GM19438 (cell line): ENCODE data around the gene RCAN1.
"Not testable (repeated sequence)": the region's sequence is repeated elsewhere in the genome, so short reads cannot be mapped to it uniquely, and the experiment has no call there.

Experiments
- ATAC-seq: cut with Tn5 transposase; IDR thresholded peaks from one replicate; pipeline ENCODE4 v1.9.1; 2021; ENCODE audit warnings: low read depth; ENCODE audit not compliant: unreplicated experiment

The RCAN1 gene

GRCh38 chr21:34623516-34623915, 8.6 kb upstream of the RCAN1 start:
- no peak for ATAC-seq

- ATAC-seq = no peak
These were observed 6.8 kb upstream of the RCAN1 start for GRCh38 chr21:34621434-34622350.

GRCh38 chr21:34619841-34620665, 5.1 kb upstream of the RCAN1 start:
- ATAC-seq = no peak

- no peak for ATAC-seq
These were observed 4.0 kb upstream of the RCAN1 start for GRCh38 chr21:34618941-34619340.

GRCh38 chr21:34617753-34618339, 2.9 kb upstream of the RCAN1 start:
- no peak for ATAC-seq

GRCh38 chr21:34615487-34615814, 538 bp upstream of the RCAN1 start:
- no peak for ATAC-seq

GRCh38 chr21:34613679-34614627, 960 bp downstream of the RCAN1 start:
- no peak for ATAC-seq

GRCh38 chr21:34612557-34612956, 2.4 kb downstream of the RCAN1 start:
- ATAC-seq = no peak

- ATAC-seq = no peak
These were observed 2.9 kb downstream of the RCAN1 start for GRCh38 chr21:34612056-34612455.

GRCh38 chr21:34611528-34611927, 3.4 kb downstream of the RCAN1 start:
- no peak for ATAC-seq

- ATAC-seq = no peak
These were observed 4.9 kb downstream of the RCAN1 start for GRCh38 chr21:34609933-34610549.

GRCh38 chr21:34609244-34609932, 5.5 kb downstream of the RCAN1 start:
- ATAC-seq = no peak

GRCh38 chr21:34607376-34607775, 7.5 kb downstream of the RCAN1 start:
- not testable (repeated sequence) for ATAC-seq

GRCh38 chr21:34606621-34607020, 8.3 kb downstream of the RCAN1 start:
- ATAC-seq = no peak

- no peak for ATAC-seq
These were observed 8.9 kb downstream of the RCAN1 start for GRCh38 chr21:34606051-34606450.

GRCh38 chr21:34604956-34605355, 10.0 kb downstream of the RCAN1 start:
- ATAC-seq = not testable (repeated sequence)

- no peak for ATAC-seq
These were observed 10.4 kb downstream of the RCAN1 start for GRCh38 chr21:34604556-34604955.

GRCh38 chr21:34603710-34604057, 11.2 kb downstream of the RCAN1 start:
- ATAC-seq = no peak

GRCh38 chr21:34603002-34603709, 11.8 kb downstream of the RCAN1 start:
- ATAC-seq = peak; percentile 80
